K562 (cell line): ENCODE data around the gene MSGN1. TPM values are rescaled to one million over a fixed set of nuclear protein-coding genes. Genes with fewer than 3 reads are reported as not detected.

ENCODE experiments used
- BACH1 ChIP-seq: fragments of 200-800 bp; sonication (Bioruptor generic); IDR thresholded peaks from 2 replicates; pipeline ENCODE4 v1.6.1; 2016; ENCODE audit warnings: missing genetic modification characterization, missing compliant biosample characterization
- BRCA1 ChIP-seq, 2 experiments: fragments of 450-650 bp in 1 of 2; sonication (generic) in 1 of 2; formaldehyde crosslinking in 1 of 2; IDR thresholded peaks; 2 replicates each; pipeline versions ENCODE4 v1.5.0 to v1.6.1; 2017 to 2020; ENCODE audit warnings: mild to moderate bottlenecking in 1 of 2, missing genetic modification reagents in 1 of 2
- CXXC5 ChIP-seq: fragments of 250-450 bp; sonication (Bioruptor Pico); IDR thresholded peaks from 2 replicates; pipeline ENCODE4 v1.8.0; 2022; ENCODE audit warnings: inconsistent platforms, mild to moderate bottlenecking, moderate library complexity
- EWSR1 ChIP-seq: fragments of 450-650 bp; IDR thresholded peaks from 2 replicates; pipeline ENCODE4 v1.6.1; 2018; ENCODE audit warnings: borderline replicate concordance, mild to moderate bottlenecking, low read depth, moderate library complexity; ENCODE audit not compliant: partially characterized antibody
- FOXP1 ChIP-seq: sonication (generic); formaldehyde crosslinking; IDR thresholded peaks from 2 replicates; pipeline ENCODE4 v1.8.0; 2022; ENCODE audit warnings: mild to moderate bottlenecking, missing genetic modification reagents
- HMG20B ChIP-seq: fragments of 250-450 bp; sonication (Bioruptor Pico); IDR thresholded peaks from 2 replicates; pipeline ENCODE4 v1.5.0; 2021; ENCODE audit warnings: mild to moderate bottlenecking
- MCM5 ChIP-seq: fragments of 450-650 bp; IDR thresholded peaks from 2 replicates; pipeline ENCODE4 v1.6.1; 2016; ENCODE audit warnings: low read depth
- NCOA4 ChIP-seq: fragments of 450-650 bp; IDR thresholded peaks from 2 replicates; pipeline ENCODE4 v1.6.1; 2018; ENCODE audit warnings: mild to moderate bottlenecking; ENCODE audit not compliant: partially characterized antibody
- NR3C1 ChIP-seq: sonication (generic); formaldehyde crosslinking; IDR thresholded peaks from 2 replicates; pipeline ENCODE4 v1.8.1; 2022; ENCODE audit warnings: missing genetic modification reagents
- RBM34 ChIP-seq: fragments of 200-400 bp; formaldehyde crosslinking; IDR thresholded peaks from 2 replicates; pipeline ENCODE4 v1.6.1; 2018; ENCODE audit warnings: low read length, borderline replicate concordance; ENCODE audit not compliant: insufficient read depth
- SIN3B ChIP-seq: fragments of 450-650 bp; IDR thresholded peaks from 2 replicates; pipeline ENCODE4 v1.6.1; 2017; ENCODE audit warnings: low read depth, mild to moderate bottlenecking, moderate library complexity
- SMARCB1 ChIP-seq: IDR thresholded peaks from 2 replicates; pipeline ENCODE4 v1.6.1; 2011; ENCODE audit warnings: improper control_type of control experiment, low read depth; ENCODE audit not compliant: insufficient read length
- SMC3 ChIP-seq: conservative IDR thresholded peaks from 2 replicates; pipeline ENCODE4 v1.6.1; 2011; ENCODE audit warnings: low read depth, low read length, improper control_type of control experiment; ENCODE audit not compliant: insufficient read depth
- SRSF9 ChIP-seq: fragments of 200-400 bp; formaldehyde crosslinking; IDR thresholded peaks from 2 replicates; pipeline ENCODE4 v1.6.1; 2017; ENCODE audit warnings: low read depth, low read length, borderline replicate concordance
- STAT5A ChIP-seq: IDR thresholded peaks from 2 replicates; pipeline ENCODE4 v1.6.1; 2012; ENCODE audit warnings: low read length, inconsistent platforms, borderline replicate concordance
- XRCC5 ChIP-seq: fragments of 200-400 bp; formaldehyde crosslinking; IDR thresholded peaks from 2 replicates; pipeline ENCODE4 v1.6.1; 2017; ENCODE audit warnings: low read depth, mild to moderate bottlenecking, low read length
- ZNF436 ChIP-seq: fragments of 250-450, 450-650 bp; sonication (Bioruptor Pico); formaldehyde crosslinking; IDR thresholded peaks from 2 replicates; pipeline ENCODE4 v1.7.0; 2020; ENCODE audit warnings: mild to moderate bottlenecking
- ZNF79 ChIP-seq: fragments of 250-450 bp; sonication (Bioruptor Pico); IDR thresholded peaks from 2 replicates; pipeline ENCODE4 v1.4.0; 2020; ENCODE audit warnings: low read depth, mild to moderate bottlenecking, moderate library complexity
- polyA plus RNA-seq, 8 experiments: library from polyadenylated mRNA; depleted of rRNA in 4 of 8; stranded (reverse) in 5 of 8; unstranded in 3 of 8; fragments of >200 nt; fragmentation: Nextera tagmentation in 2 of 8; fragmentation: Illumina TruSeq in 1 of 8; extraction: Ambion mirVana in 2 of 8; extraction: Trizol in 1 of 8; gene quantifications; 2 replicates each; pipeline versions ENCODE4 v1.2.1 to v1.2.3, GENCODE V29; 2011 to 2014; ENCODE audit warnings: inconsistent platforms in 1 of 8, missing spikeins in 1 of 8
- total RNA-seq, 7 experiments: library from RNA; depleted of rRNA in 6 of 7; stranded (reverse); fragments of >200 nt in 6 of 7; fragmentation: Illumina TruSeq in 2 of 7; extraction: Trizol in 2 of 7; gene quantifications; 2 replicates each; pipeline versions ENCODE4 v1.2.1 to v1.2.3, GENCODE V29; 2011 to 2021; ENCODE audit warnings: low replicate concordance in 1 of 7
- TF ChIP-seq, protein P1 (sequence below), 3 experiments: IDR thresholded peaks in 2 of 3; conservative IDR thresholded peaks in 1 of 3; 2 replicates each; pipeline ENCODE4 v1.5.1; 2011 to 2012; ENCODE audit warnings: low read length in 3 of 3, mild to moderate bottlenecking in 3 of 3, control low read depth in 2 of 3, improper control_type of control experiment in 1 of 3, inconsistent platforms in 1 of 3, low read depth in 1 of 3, mixed read lengths in 1 of 3, moderate library complexity in 1 of 3; ENCODE audit not compliant: insufficient read depth in 2 of 3
- TF ChIP-seq, protein P2 (sequence below), 3 experiments: fragments of 200-800 bp in 1 of 3; fragments of 250-450 bp in 1 of 3; fragments of 450-650 bp in 1 of 3; sonication (Bioruptor Pico) in 1 of 3; sonication (Bioruptor generic) in 1 of 3; formaldehyde crosslinking in 1 of 3; IDR thresholded peaks; 2 replicates each; pipeline versions ENCODE4 v1.6.1 to v1.8.0; 2016 to 2022; ENCODE audit warnings: mild to moderate bottlenecking in 2 of 3, missing genetic modification characterization in 2 of 3, missing compliant biosample characterization in 1 of 3, moderate library complexity in 1 of 3
- TF ChIP-seq, protein P3 (sequence below): fragments of 250-450 bp; sonication (Bioruptor Pico); IDR thresholded peaks from 2 replicates; pipeline ENCODE4 v1.5.0; 2021

MSGN1 gene
- total and polyA plus RNA-seq, 9 of the 15 experiments (the other 6 are each of a cell fraction or from before 2014, with no cell fraction given): not detected

DNA sequence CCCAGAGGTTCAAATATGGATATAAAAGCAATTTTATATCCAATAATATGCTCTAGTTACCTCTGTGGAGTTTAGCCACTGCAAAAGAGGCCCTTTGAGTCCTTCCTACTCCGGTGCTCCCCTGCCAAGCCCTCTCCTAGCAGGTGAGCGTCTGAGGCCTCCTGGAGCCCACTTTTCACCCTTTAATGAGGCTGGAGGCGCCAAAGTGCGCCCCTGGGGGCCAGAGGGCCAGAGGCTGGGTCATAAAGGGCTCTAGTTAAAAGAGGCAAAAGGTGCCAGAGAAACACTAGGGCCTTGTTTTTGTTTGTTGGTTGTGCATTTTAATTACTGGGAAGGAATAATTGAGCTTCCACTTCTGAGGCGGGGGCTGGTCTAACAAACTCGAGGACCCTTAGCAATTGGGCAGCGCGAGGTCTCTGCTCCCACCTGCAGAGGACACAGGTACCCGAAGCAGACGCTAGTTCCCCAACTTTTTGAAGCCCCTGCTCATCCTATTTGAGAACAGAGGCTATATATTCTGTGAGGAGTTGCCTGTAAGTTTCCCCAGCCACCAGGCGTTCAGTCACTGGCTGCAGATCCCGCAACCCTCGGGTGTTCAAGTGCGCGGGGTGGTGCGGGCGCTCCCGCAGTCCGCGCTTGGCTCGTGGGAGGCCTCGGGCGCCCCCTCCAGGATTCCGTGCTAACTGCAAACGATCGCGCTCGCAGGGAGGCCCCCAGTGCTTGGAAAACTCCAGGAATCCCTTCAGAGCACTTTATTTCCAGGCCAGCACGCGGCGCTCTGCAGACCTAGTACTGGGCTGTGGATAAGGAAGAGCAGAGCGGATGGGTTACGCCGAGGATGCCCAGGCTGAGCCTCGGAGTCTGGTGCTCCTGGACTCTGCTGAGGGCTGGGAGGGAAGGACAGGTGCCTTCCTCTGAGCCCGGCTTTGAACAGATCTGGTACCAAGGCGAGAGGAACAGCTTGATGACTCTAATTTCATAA lies 14.1 kb downstream of the MSGN1 start (continued):
- TF ChIP-seq, protein P1, sequence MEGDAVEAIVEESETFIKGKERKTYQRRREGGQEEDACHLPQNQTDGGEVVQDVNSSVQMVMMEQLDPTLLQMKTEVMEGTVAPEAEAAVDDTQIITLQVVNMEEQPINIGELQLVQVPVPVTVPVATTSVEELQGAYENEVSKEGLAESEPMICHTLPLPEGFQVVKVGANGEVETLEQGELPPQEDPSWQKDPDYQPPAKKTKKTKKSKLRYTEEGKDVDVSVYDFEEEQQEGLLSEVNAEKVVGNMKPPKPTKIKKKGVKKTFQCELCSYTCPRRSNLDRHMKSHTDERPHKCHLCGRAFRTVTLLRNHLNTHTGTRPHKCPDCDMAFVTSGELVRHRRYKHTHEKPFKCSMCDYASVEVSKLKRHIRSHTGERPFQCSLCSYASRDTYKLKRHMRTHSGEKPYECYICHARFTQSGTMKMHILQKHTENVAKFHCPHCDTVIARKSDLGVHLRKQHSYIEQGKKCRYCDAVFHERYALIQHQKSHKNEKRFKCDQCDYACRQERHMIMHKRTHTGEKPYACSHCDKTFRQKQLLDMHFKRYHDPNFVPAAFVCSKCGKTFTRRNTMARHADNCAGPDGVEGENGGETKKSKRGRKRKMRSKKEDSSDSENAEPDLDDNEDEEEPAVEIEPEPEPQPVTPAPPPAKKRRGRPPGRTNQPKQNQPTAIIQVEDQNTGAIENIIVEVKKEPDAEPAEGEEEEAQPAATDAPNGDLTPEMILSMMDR (IDR thresholded peaks at IDR 0.05 in 2 of 3, conservative IDR thresholded peaks at IDR 0.05 in 1 of 3; ENCODE audit: insufficient read depth in 2 of 3, low read depth in 1 of 3, low read length in 3 of 3): peak; percentile 89 to 93 (median 89)
- no peak for TF ChIP-seq SMARCB1
- no peak for TF ChIP-seq ZNF79 (CRISPR knock-in tag)
- TF ChIP-seq RBM34: no peak
- TF ChIP-seq BRCA1 (IDR thresholded peaks at IDR 0.05): no peak
- no peak for TF ChIP-seq BRCA1 (CRISPR knock-in tag; IDR thresholded peaks at IDR 0.05)
- TF ChIP-seq NCOA4: no peak
- TF ChIP-seq ZNF436: no peak
- no peak for TF ChIP-seq NR3C1 (CRISPR knock-in tag)
- no peak for TF ChIP-seq MCM5
- TF ChIP-seq BACH1 (tag): no peak
- TF ChIP-seq FOXP1: no peak
- TF ChIP-seq SMC3: peak; percentile 42; the same call in 1 of the 2 replicates
- no peak for TF ChIP-seq SRSF9
- TF ChIP-seq, protein P2, sequence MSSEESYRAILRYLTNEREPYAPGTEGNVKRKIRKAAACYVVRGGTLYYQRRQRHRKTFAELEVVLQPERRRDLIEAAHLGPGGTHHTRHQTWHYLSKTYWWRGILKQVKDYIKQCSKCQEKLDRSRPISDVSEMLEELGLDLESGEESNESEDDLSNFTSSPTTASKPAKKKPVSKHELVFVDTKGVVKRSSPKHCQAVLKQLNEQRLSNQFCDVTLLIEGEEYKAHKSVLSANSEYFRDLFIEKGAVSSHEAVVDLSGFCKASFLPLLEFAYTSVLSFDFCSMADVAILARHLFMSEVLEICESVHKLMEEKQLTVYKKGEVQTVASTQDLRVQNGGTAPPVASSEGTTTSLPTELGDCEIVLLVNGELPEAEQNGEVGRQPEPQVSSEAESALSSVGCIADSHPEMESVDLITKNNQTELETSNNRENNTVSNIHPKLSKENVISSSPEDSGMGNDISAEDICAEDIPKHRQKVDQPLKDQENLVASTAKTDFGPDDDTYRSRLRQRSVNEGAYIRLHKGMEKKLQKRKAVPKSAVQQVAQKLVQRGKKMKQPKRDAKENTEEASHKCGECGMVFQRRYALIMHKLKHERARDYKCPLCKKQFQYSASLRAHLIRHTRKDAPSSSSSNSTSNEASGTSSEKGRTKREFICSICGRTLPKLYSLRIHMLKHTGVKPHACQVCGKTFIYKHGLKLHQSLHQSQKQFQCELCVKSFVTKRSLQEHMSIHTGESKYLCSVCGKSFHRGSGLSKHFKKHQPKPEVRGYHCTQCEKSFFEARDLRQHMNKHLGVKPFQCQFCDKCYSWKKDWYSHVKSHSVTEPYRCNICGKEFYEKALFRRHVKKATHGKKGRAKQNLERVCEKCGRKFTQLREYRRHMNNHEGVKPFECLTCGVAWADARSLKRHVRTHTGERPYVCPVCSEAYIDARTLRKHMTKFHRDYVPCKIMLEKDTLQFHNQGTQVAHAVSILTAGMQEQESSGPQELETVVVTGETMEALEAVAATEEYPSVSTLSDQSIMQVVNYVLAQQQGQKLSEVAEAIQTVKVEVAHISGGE (CRISPR knock-in tag; IDR thresholded peaks at IDR 0.05): no peak
- TF ChIP-seq, protein P3, sequence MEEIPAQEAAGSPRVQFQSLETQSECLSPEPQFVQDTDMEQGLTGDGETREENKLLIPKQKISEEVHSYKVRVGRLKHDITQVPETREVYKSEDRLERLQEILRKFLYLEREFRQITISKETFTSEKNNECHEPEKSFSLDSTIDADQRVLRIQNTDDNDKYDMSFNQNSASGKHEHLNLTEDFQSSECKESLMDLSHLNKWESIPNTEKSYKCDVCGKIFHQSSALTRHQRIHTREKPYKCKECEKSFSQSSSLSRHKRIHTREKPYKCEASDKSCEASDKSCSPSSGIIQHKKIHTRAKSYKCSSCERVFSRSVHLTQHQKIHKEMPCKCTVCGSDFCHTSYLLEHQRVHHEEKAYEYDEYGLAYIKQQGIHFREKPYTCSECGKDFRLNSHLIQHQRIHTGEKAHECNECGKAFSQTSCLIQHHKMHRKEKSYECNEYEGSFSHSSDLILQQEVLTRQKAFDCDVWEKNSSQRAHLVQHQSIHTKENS (CRISPR knock-in tag): no peak
- no peak for TF ChIP-seq HMG20B (CRISPR knock-in tag)
- no peak for TF ChIP-seq SIN3B
- no peak for TF ChIP-seq EWSR1
- TF ChIP-seq XRCC5: no peak
- no peak for TF ChIP-seq CXXC5
- TF ChIP-seq STAT5A: no peak
